K562 treated with DMSO at 1 percent for 4 hours (cell line): Measurements from ENCODE around the gene DPT. TPM values are rescaled to one million over a fixed set of nuclear protein-coding genes. Genes with fewer than 3 reads are reported as not detected.

ENCODE experiments used
- total RNA-seq: library from RNA; unstranded; fragments of 300-600 nt; gene quantifications from 2 replicates; pipeline ENCODE4 v1.2.3, GENCODE V29; 2022; ENCODE audit not compliant: insufficient read depth

The DPT gene
- not detected in 2 replicates for total RNA-seq

DNA sequence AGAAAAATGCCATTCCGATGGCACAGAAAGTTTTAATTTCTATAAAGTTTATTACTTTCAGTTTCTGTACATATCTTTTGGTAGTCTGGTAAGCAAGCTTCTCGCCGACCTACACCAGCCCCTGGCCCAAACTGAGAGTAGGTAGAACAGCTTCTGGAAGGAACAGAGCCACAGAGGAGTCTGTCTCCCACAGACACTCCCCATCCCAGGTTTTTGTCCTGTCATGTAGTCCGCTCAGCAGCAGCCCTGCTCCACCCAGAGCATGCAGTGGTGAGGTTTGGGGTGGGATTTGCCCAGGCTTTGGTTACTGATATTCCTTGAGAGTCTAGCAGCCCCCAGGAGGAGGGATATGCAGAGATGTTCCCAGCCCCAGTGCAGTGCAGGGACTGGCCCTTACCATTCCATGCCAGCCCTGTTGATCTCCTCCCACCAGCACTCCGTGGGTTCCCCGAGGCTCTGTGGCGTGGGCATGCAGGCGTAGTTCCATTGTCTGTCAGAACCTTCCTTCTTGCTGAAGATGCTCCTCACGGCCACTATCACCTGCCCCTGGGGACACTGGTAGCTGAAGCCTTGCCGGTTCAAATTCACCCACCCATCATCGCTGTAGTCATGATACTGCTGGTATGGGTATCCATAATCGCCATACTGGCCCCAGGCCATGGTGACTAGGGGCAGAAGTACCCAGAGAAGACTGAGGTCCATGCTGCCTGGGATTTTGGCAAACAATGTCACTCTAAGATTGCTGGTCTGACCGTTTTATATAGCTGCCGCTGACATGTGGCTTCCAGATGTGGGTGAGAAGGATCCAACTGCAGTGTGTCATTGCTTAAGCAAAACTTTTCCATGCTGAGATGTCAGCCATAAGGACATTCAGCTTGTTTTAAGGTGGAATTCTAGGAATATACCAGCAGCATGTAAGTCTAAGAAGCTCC is at the start of gene DPT:
Gene DPT, minus strand, starts transcription at position 734 of the 932 bp plus-strand sequence. Its CDS starts 32 bp downstream, at position 702.

Other genes with a start within 250 kb of the DPT start
- gene XCL2, start 185.2 kb downstream of the DPT start, total RNA-seq = not detected in 2 replicates
- gene XCL1, start 152.6 kb downstream of the DPT start, total RNA-seq = not detected in 2 replicates